NCI-H187 treated with DMSO at 0.1 percent for 48 hours (cell line): ENCODE measurements around the gene RPUSD3.
"Not testable (repeated sequence)": the region's sequence is repeated elsewhere in the genome, so short reads cannot be mapped to it uniquely, and the experiment has no call there.

Experiments
- DNase-seq: peaks from one replicate; lab custom pipeline; 2025; lab: John Stamatoyannopoulos, UW

Gene RPUSD3

DNA sequence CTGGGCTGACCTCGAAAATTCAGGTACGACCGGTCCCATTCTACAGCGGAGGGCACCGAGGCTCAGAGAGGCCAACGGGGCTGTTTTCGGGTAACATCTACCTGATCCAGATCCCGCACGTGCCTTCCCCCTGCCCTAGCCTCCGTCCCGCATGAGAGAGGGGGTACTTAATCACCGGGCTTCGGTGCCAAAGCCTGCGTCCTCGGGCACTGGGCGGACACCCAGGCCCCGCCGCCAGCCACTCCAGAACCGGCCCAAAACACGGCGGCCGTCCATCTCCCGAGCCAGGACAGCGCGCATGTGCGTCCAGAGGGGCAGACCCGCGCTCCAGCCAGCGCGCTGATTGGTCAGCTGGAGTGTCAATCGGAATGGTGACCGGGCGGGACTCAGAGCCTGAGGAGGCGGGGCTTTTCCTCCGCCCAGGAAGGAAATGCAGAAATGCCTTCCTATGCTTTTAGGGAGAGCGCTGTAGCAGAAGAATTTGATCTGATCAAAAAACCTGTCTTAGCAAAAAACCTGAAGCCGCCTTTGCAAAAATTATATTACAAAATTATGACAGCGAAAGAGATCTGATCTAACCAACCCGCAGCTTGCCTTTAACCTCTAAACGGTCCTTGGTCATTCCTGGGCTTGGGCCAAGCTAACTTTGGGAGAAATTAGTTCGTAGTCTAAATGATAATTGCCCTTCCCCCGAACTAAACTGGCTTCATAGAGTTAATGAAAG lies at the start of gene RPUSD3:
Gene RPUSD3, minus strand, starts transcription at position 294 of the 724 bp plus-strand sequence. Its CDS starts 18 bp downstream, at position 276.
- no peak for DNase-seq

DNA sequence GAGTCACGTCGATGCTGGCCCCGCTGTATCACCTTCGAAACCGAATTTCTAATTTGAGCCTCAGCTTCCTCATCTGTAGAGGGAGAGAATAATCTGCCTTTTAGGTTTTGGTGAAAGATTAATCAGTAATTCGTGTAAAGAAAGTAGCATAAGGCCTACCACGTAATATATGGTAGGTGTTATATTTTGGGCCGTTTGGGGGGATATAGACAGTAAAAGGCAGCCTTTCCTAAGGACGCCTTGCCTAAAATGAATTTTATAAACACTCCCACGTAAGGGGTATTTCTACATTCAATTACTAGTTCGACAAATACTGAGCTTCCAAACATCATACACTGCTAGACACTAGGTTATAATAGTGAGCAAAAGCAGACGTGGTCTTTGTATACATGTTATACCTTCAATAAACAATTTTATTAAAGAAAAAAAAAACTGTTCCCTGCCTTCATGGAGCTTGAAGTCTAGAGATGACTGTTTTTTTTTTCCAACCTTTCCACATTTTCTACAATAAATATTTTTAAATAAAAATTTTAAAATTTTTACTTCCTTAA lies 47.3 kb upstream of the RPUSD3 start:
- DNase-seq: no peak

DNA sequence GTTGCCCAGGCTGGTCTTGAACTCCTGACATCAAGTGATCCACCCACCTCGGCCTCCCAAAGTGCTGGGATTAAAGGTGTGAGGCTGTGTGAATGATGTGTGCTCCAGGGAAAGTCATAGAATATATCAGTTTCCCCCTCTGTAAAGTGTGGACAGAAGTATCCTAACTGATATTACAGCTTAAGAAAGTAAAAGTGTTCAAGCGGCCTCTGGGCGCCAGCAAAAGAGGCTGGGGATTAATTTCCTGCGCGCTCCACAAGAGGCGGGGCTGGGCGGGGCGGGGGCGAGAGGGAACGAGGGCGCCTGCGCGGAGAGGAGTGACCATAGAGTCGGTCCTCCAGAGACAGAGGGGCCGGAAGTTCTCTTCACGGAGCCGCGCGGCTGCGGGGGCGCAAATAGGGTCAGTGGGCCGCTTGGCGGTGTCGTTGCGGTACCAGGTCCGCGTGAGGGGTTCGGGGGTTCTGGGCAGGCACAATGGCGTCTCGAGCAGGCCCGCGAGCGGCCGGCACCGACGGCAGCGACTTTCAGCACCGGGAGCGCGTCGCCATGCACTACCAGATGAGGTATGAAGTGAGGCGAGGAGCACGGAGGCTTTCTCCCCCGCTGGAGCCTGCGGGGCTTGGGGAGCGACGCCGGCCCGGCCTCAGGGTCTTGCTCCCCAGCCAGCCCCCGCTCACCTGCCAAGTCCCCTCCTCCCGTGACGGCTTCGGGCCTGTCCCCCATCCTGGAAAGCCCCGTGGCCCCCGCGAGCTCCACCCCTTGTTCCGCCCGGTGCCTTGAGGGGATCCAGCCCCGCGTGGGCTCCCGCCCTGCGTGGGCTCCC lies 46.7 kb upstream of the RPUSD3 start, which contains the start of gene JAGN1:
Gene JAGN1, plus strand, starts transcription at position 362 of the 823 bp plus-strand sequence. Its CDS starts 113 bp downstream, at position 475.
- no peak for DNase-seq

GRCh38 chr3:9889405-9889804 lies 45.6 kb upstream of the RPUSD3 start:
- no peak for DNase-seq

- DNase-seq: no peak
These were observed 44.7 kb upstream of the RPUSD3 start for GRCh38 chr3:9888540-9888939.

DNA sequence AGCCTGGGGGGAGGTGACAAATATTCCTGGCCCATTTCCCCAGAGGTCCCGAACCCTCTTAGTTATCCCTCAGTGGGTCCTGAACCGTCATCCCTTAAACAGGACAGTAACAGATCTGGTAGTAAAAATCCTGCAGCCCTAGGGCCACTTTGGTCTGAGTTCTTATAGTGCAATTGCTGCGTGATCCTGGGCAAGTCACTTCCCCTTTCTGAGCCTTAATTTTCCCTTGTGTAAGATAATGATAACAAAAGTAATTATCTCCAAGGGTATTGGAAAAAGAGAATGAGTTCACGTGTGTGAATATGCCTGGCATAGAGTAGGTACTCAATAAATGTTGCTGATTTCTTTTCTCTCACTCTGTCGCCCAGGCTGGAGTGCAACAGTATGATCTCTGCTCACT lies 43.7 kb upstream of the RPUSD3 start:
- DNase-seq: no peak

- no peak for DNase-seq
These were observed 42.5 kb upstream of the RPUSD3 start for GRCh38 chr3:9886328-9886727.

DNA sequence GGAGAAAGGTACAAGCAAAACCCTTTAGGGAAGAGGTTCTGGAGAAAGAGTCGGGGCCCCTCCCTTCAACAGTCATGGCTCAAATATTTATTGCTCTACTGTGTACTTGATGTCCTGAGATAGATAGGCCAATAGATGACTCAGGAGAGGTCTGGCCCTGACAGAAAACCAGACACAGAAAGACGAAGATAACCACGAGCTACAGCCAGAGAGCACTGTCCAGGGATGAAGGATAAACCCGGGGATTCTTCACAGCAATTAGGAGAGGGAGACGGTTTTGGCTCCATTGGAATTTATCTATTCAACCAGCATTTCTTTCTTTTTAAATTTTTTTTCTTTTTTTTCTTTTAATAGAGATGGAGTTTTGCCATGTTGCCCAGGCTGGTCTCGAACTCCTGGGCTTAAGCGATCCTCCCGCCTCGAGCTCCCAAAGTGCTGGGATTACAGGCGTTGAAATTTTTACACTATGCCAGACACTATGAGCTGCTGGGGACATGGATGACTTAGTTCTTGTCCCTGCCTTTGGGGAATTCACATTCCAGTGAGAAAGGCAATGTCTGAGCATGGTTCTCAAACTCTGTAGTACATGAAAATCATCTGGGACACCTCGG lies 40.9 kb upstream of the RPUSD3 start:
- DNase-seq: no peak

DNA sequence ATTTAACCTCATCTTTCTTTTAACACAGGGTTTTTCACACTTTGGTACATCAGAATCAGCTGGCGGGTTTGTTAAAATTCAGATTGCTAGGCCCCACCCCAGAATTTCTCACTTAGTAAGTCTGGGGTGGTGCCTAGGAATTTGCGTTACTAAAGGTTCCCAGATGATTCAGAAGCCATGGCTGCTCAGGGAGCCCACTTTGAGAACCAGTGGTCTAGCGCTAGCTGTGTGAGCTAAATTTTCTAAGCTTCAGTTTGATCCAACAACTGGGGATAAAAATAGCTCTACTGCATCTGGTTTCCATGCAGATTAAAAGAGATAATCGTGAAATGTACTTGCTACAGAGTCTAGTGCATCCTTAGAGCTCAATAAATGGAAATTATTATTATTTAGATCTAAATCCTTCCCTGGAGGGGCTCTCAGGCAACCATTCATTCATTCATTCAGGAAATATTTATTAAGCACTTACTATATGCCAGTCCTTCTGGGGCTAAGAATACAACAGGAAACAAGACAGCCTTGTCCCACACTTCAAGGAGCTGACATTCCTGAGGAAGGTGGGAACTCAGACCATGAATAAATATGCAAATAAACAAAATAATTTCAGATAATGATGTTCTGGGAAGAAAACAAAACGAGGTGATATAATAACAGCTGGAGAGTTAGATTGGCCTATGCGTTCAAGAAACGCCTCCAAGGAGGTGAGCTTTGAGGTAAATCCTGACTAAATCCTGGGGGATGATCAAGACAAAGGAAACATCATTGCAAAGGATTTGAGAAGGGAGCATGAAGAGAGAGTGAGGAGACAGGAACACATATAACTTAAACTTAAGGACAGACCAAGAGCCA lies 40.1 kb upstream of the RPUSD3 start:
- no peak for DNase-seq

- DNase-seq: no peak
These were observed 37.6 kb upstream of the RPUSD3 start for GRCh38 chr3:9881441-9881840.

GRCh38 chr3:9879830-9880549 lies 36.2 kb upstream of the RPUSD3 start, which contains the start of gene CIDEC:
Gene CIDEC, minus strand, starts transcription at chr3:9880253. Its CDS starts 1,767 bp downstream, at chr3:9878486.
- no peak for DNase-seq

DNA sequence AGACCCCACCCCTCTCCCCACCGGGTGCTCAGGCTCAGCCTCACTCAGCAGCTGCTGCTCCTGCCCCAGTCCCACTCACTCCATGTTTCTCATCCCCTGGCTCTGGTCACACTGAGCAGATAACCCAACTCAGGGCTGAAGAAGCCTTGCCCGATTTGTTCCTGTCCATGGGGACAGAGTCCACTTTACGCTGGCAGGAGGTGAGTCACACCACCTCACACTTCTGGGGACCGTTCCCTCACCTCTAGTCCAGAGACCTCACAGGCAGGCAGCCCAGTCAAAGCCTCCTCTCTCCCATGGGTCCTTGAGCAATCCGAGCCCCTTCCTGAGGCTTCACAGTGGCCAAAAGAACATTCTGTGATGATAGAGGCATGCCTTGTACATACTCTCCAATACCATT lies 34.9 kb upstream of the RPUSD3 start:
- DNase-seq: no peak

DNA sequence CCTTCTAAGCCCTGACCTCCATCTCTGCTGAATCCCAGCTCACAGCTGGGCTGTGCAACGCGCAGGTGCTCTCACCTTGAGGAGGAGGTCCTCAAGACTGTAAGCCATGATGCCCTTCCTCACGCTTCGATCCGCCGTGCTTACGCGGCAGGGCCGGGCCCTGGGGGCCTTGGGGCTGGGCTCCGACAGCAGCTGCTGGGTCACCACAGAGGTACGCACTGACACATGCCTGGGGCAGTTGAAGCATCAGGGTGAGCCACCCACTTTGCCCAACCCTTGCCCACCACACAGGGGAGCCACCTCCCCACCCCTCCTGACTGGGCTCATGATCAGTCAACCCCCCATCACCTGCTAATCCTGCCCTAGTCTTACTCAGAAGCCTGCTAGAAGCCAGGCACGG lies 33.2 kb upstream of the RPUSD3 start:
- no peak for DNase-seq

DNA sequence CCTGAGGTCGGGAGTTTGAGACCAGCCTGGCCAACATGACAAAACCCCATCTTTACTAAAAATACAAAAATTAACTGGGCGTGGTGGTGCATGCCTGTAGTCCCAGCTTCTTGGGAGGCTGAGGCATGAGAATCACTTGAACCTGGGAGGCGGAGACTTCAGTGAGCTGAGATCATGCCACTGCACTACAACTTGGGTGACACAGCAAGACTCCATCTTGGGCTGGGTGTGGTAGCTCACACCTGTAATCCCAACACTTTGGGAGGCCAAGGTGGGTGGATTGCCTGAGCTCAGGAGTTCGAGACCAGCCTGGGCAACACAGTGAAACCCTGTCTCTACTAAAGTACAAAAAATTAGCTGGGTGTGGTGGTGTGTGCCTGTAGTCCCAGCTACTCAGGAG lies 32.4 kb upstream of the RPUSD3 start:
- DNase-seq: not testable (repeated sequence)

- no peak for DNase-seq
These were observed 31.6 kb upstream of the RPUSD3 start for GRCh38 chr3:9875448-9875847.

GRCh38 chr3:9872067-9872466 lies 28.3 kb upstream of the RPUSD3 start:
- DNase-seq: not testable (repeated sequence)

GRCh38 chr3:9870978-9871377 lies 27.2 kb upstream of the RPUSD3 start:
- DNase-seq: no peak

- DNase-seq: no peak
These were observed 26.1 kb upstream of the RPUSD3 start for GRCh38 chr3:9869955-9870354.

DNA sequence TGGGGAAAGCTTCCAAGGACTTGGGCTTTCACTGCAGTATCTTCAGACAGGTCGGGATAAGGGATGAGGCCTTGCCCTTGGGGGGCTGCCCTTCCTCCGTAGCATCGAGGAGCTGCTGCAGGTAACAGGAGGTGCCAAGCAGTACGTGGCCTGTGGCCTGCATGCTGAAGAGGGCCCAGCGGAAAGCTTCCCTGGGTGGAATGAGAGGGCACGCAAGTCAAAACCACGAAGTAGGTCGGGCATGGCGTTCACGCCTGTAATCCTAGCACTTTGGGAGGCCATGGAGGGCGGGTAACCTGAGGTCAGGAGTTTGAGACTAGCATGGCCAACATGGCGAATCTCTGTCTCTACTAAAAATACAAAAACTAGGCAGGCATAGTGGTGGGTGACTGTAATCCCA lies 23.3 kb upstream of the RPUSD3 start:
- DNase-seq: no peak

- DNase-seq: no peak
These were observed 22.8 kb upstream of the RPUSD3 start for GRCh38 chr3:9866639-9867038.
